Measurements from ENCODE around the gene MACO1.

Gene MACO1

DNA sequence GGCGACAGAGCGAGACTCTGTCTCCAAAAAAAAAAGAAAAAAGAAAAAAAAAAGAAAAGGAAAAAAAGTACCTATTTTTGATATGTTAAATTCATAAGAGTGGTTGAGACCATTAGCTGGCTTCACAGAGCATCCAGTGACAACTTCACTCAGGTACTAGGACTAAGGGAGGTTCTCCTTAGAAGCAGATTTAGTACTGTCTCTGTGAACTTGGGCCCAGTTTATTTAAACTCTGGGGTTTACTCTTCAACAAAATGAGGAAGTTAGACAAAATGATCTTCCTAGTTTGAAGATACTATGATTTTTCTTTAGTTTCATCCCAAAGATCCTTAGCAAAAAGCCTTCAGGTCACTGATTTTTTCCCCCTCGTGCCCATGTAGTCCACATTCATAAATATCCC lies 21.2 kb downstream of the MACO1 start:
- H3K79me2 ChIP-seq (ENCODE audit: insufficient read depth, low read length) = 0 out of 2 replicates have a peak, but pooled peaks cover 4% of the 10 kb centered on the region

DNA sequence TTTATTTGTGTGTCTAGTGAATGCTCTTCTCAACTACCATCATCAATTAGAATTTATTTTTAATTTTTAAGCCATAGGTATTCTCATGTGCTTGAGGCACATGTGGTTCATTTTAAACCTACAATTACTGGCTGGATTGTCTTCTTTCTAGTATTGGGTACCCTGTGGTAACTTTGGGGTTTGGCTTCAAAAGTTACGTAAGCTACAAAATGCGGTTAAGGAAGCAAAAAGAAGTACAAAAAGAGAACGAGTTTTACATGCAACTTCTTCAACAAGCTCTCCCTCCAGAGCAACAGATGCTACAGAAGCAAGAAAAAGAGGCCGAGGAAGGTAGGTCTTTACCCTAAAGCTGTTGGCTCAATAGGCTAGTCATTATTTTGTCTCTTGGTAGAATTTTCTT lies 25.8 kb downstream of the MACO1 start:
- no peak overlapping the region for H3K27ac ChIP-seq (ENCODE audit: low read depth, low read length)
- peaks cover 5% of the 10 kb centered on the region; the same call in 1 of the 2 replicates for H4K20me1 ChIP-seq (ENCODE audit: low read depth, low read length)
- H3F3A ChIP-seq (ENCODE audit: insufficient read depth) = no peaks in the 10 kb centered on the region; the same call in 1 of the 2 replicates
- H3K36me3 ChIP-seq (ENCODE audit: low read length) = peaks cover 21% of the 10 kb centered on the region; the same call in 1 of the 2 replicates
- H3K4me2 ChIP-seq (ENCODE audit: low read depth, low read length, poor library complexity, severe bottlenecking) = no peak overlapping the region
- H3K9ac ChIP-seq (ENCODE audit: low read length) = no peak overlapping the region
- H3K9me2 ChIP-seq (replicated peaks; ENCODE audit: insufficient read depth, low read length) = no peaks in the 10 kb centered on the region
- H3K27me3 ChIP-seq (ENCODE audit: low read length) = no peaks in the 10 kb centered on the region
- H3K79me2 ChIP-seq (ENCODE audit: insufficient read depth, low read length) = no peaks in the 10 kb centered on the region
- H3K4me3 ChIP-seq (ENCODE audit: insufficient read depth, low read length, poor library complexity, severe bottlenecking) = no peak overlapping the region
- H2AFZ ChIP-seq (ENCODE audit: low read depth, low read length, severe bottlenecking) = no peak overlapping the region
- H3K9me3 ChIP-seq (ENCODE audit: insufficient read depth, low read length) = no peaks in the 10 kb centered on the region
- no peak for TF ChIP-seq EZH2phosphoT487 (conservative IDR thresholded peaks at IDR 0.05; ENCODE audit: low read length)
- TF ChIP-seq, protein P1, sequence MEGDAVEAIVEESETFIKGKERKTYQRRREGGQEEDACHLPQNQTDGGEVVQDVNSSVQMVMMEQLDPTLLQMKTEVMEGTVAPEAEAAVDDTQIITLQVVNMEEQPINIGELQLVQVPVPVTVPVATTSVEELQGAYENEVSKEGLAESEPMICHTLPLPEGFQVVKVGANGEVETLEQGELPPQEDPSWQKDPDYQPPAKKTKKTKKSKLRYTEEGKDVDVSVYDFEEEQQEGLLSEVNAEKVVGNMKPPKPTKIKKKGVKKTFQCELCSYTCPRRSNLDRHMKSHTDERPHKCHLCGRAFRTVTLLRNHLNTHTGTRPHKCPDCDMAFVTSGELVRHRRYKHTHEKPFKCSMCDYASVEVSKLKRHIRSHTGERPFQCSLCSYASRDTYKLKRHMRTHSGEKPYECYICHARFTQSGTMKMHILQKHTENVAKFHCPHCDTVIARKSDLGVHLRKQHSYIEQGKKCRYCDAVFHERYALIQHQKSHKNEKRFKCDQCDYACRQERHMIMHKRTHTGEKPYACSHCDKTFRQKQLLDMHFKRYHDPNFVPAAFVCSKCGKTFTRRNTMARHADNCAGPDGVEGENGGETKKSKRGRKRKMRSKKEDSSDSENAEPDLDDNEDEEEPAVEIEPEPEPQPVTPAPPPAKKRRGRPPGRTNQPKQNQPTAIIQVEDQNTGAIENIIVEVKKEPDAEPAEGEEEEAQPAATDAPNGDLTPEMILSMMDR (IDR thresholded peaks at IDR 0.05; ENCODE audit: insufficient read depth, low read length, poor library complexity, severe bottlenecking) = no peak

More for the DNA sequence above, 21.2 kb downstream of the MACO1 start:
- Histone ChIP-seq H3K27me3 (ENCODE audit: low read length) (no peaks in the 10 kb centered on the region), H3K9me3 (ENCODE audit: insufficient read depth, low read length) (no peaks in the 10 kb centered on the region), H3F3A (ENCODE audit: insufficient read depth) (no peaks in the 10 kb centered on the region), H4K20me1 (ENCODE audit: low read depth, low read length) (no peaks in the 10 kb centered on the region), H3K4me2 (ENCODE audit: low read depth, low read length, poor library complexity, severe bottlenecking) (no peak overlapping the region), H2AFZ (ENCODE audit: low read depth, low read length, severe bottlenecking) (no peak overlapping the region), H3K27ac (ENCODE audit: low read depth, low read length) (no peak overlapping the region), H3K9me2 (replicated peaks; ENCODE audit: insufficient read depth, low read length) (no peaks in the 10 kb centered on the region), H3K36me3 (ENCODE audit: low read length) (peaks cover 15% of the 10 kb centered on the region; the same call in 1 of the 2 replicates), H3K9ac (ENCODE audit: low read length) (no peak overlapping the region), H3K4me3 (ENCODE audit: insufficient read depth, low read length, poor library complexity, severe bottlenecking) (no peak overlapping the region)
- TF ChIP-seq, protein P1 (IDR thresholded peaks at IDR 0.05; ENCODE audit: insufficient read depth, low read length, poor library complexity, severe bottlenecking) = no peak
- TF ChIP-seq EZH2phosphoT487 (conservative IDR thresholded peaks at IDR 0.05; ENCODE audit: low read length) = no peak

DNA sequence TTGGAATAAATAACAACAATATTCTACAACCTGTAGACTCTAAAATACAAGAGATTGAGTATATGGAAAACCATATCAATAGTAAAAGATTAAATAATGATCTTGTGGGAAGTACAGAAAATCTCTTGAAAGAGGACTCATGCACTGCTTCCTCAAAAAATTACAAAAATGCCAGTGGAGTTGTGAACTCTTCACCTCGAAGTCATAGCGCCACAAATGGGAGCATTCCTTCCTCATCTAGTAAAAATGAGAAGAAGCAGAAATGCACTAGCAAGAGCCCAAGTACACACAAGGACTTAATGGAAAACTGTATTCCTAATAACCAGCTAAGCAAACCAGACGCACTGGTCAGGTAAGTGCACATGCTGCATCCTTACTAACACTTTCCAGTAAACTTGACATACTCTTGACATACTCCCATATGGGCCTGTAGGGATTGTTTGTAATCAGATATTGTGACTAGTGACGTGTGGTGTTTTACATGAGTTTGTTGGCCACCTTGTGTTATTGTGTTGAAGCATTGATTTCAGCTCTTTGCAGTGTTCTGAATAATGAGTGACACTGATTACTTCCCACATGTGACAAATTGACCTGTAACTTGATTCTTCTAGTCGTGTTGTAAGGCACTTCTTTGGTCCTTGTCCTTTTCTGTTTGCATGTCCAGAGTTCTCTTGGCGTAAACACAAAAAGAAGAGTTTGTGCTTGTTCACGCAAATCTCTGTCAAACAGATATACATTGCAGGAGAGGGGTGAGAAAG lies 28.0 kb downstream of the MACO1 start:
- no peak for TF ChIP-seq EZH2phosphoT487 (conservative IDR thresholded peaks at IDR 0.05; ENCODE audit: low read length)
- TF ChIP-seq, protein P1 (IDR thresholded peaks at IDR 0.05; ENCODE audit: insufficient read depth, low read length, poor library complexity, severe bottlenecking) = no peak
- no peaks in the 10 kb centered on the region for H3K9me3 ChIP-seq (ENCODE audit: insufficient read depth, low read length)
- H2AFZ ChIP-seq (ENCODE audit: low read depth, low read length, severe bottlenecking) = no peak overlapping the region
- peaks cover 5% of the 10 kb centered on the region; the same call in 1 of the 2 replicates for H4K20me1 ChIP-seq (ENCODE audit: low read depth, low read length)
- no peaks in the 10 kb centered on the region; the same call in 1 of the 2 replicates for H3F3A ChIP-seq (ENCODE audit: insufficient read depth)
- no peaks in the 10 kb centered on the region for H3K79me2 ChIP-seq (ENCODE audit: insufficient read depth, low read length)
- no peaks in the 10 kb centered on the region for H3K27me3 ChIP-seq (ENCODE audit: low read length)
- H3K4me3 ChIP-seq (ENCODE audit: insufficient read depth, low read length, poor library complexity, severe bottlenecking) = no peak overlapping the region
- no peak overlapping the region for H3K27ac ChIP-seq (ENCODE audit: low read depth, low read length)
- H3K4me2 ChIP-seq (ENCODE audit: low read depth, low read length, poor library complexity, severe bottlenecking) = no peak overlapping the region
- H3K9ac ChIP-seq (ENCODE audit: low read length) = no peak overlapping the region
- H3K9me2 ChIP-seq (replicated peaks; ENCODE audit: insufficient read depth, low read length) = no peaks in the 10 kb centered on the region
- peaks cover 21% of the 10 kb centered on the region; the same call in 1 of the 2 replicates for H3K36me3 ChIP-seq (ENCODE audit: low read length)

Measured in SU-DHL-6 (cell line).